ENCODE measurements around the gene RAPGEF4.
A peak's percentile ranks its signal among the peaks of the same experiment; 100 is the strongest.

Gene RAPGEF4

GRCh38 chr2:172967036-172967982, 231.7 kb downstream of the RAPGEF4 start:
- DNase-seq (ENCODE audit: low read depth in 3 of 3) = no peak

- DNase-seq (ENCODE audit: low read depth in 3 of 3) = no peak
Measured at GRCh38 chr2:172968061-172968469, 232.4 kb downstream of the RAPGEF4 start.

GRCh38 chr2:172969166-172969565, 233.5 kb downstream of the RAPGEF4 start:
- DNase-seq (ENCODE audit: low read depth in 3 of 3) = no peak

- no peak for DNase-seq (ENCODE audit: low read depth in 3 of 3)
Measured at GRCh38 chr2:172969609-172970008, 234.0 kb downstream of the RAPGEF4 start.

- DNase-seq (ENCODE audit: low read depth in 3 of 3) = peak in 1 of 3 experiments; percentile 36
Measured at GRCh38 chr2:172970660-172971059, 235.0 kb downstream of the RAPGEF4 start.

- DNase-seq (ENCODE audit: low read depth in 3 of 3) = peak in 2 of 3 experiments; percentile 13 to 51
Measured at GRCh38 chr2:172972005-172972619, 236.5 kb downstream of the RAPGEF4 start.

DNA sequence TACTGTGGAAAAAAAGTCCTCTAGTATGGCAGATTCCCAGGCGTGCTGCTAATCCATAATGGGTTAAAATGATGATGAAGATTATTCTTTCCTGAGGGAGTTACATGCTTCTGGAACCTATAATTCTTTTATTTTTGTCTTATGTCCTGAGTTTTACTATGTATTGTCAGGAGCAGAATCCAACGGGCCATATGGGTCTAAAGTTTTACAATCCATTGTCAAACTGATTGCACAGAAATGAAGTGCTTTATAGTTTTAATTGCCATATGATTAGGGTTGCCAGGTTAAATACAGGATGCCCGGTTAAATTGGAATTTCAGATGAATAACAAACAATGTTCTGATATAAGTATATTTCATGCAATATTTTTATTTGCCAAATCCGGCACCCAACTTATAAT, 239.1 kb downstream of the RAPGEF4 start:
- DNase-seq (ENCODE audit: low read depth in 3 of 3) = no peak

DNA sequence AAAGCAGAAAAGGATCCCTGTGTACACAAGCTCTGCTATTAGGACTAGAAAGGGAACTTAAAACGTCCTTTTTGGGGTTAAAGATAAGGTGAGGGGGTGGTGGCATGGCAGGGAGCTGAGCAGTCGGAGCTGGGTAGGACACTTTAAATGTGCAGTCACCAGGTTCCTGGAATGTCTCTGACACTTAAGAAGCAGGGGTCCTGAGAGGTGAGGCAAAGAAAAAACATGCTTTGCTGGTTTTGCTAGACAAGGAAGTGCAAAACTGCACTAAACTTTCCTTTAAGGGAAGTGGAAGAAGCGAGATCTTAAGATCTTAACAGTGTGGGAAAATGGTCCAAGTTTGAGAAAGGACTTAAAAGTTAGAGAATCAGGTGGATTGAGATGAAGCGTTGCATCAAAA, 240.5 kb downstream of the RAPGEF4 start:
- DNase-seq (ENCODE audit: low read depth in 3 of 3) = no peak

- DNase-seq (ENCODE audit: low read depth in 3 of 3) = no peak
Measured at GRCh38 chr2:172976816-172977215, 241.2 kb downstream of the RAPGEF4 start.

DNA sequence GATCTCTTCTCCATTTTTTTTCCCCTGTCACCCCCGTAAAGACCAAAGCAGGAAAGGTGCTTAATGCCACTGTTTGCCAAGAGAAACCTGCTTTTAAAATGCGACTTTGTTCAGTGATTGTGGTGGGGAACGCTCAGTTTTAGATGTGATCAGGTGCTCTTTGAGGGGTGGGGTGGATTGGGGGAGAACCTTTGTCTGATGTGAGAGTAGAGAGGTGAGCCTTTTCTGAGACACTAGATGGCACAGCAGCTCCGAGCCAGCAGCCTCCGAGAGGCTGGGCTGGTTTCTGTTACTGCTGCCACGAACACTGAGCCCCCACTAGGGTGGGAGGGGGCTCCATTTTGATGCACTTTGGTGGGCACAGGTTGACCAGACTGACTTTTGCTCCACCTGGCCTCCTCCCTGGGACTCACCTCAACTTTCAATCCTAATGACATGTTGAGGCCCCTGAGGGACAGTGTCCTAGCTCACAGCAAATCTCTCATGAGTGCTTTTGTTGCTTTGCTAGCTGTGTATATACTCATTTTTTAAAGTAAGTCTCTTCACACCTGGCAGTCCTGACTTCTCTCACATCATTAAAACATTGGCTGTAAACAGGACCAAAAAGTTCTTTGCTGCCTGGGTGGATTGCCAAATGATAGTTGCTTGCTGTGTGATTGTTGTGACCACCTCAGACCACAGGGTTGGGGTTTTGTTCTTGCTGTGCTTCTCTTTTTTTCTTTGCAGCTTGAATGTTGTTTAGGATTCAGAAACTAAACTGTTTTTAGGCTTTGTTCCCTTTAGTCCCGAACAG, 241.8 kb downstream of the RAPGEF4 start:
- DNase-seq (ENCODE audit: low read depth in 3 of 3) = no peak

GRCh38 chr2:172978063-172978383, 242.4 kb downstream of the RAPGEF4 start:
- no peak for DNase-seq (ENCODE audit: low read depth in 3 of 3)

DNA sequence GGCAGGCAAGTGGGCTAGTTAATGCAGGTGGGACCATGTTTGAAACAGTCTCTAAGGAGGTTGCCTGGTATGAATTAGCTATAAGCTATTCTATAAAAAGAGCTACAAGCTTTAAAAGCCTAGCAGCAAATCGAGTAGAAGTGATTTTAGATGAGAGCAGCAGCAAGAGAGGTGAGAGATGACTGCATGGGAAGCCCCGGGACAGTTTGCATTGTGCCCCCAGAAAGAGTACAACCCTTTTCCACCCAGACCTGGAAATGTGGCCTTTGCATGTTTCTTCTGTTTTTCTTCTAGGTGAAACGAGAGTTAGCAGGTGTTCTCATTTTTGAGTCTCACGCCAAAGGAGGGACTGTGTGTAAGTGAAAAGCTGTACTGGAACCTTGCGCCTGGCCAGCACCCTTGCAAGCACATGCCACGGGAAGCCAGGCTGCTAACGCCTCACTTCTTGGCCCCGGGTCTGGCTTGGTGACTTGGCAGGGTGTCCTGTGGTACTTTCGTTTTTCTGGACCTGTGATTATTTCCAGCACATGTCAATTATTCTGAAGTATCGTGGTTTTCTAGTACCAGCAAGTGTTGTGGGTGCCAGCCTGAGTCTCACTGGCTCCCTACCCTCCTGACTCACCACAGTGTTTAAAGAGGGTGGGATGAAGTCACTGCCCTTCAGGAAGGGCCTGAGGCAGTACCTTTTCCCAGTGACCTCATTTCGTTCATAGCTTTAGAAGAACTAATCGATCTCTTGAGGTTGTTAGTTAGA, 249.7 kb downstream of the RAPGEF4 start:
- no peak for DNase-seq (ENCODE audit: low read depth in 3 of 3)

DNA sequence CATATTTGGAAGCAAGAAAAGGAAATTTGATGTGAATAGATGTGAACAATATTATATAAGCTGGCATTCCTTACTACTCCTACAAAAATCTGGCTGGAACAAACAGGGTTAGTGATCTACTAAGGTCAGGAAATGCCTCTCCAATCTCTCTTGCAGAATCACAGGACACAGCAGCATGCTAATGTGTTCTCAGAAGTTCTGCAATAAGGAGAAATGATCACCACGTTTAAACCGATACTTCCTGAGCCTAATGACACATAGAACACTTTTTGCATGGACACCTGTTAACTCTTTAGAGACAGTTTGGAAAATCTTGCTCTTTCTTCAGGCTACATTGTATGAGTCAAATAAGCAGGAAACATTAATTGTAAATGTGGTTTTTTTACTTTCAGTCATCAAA, 250.4 kb downstream of the RAPGEF4 start:
- no peak for DNase-seq (ENCODE audit: low read depth in 3 of 3)

DNA sequence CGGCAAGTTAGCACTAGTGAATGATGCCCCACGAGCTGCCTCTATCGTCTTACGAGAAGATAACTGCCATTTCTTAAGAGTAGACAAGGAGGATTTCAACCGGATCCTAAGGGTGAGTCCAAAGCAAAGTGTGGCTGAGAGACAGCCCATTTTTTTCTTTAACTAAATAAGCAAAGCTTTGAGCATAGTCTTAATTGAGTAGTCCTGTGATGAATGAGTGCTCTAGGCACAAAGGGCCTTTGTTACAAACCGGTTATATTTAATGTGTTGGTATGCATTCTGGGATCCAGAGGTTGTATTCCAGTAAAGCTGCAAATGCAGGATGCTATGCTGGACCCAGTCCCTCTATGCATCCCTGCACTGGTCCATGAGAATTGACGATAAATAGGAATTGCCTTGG, 253.1 kb downstream of the RAPGEF4 start:
- no peak for DNase-seq (ENCODE audit: low read depth in 3 of 3)

DNA sequence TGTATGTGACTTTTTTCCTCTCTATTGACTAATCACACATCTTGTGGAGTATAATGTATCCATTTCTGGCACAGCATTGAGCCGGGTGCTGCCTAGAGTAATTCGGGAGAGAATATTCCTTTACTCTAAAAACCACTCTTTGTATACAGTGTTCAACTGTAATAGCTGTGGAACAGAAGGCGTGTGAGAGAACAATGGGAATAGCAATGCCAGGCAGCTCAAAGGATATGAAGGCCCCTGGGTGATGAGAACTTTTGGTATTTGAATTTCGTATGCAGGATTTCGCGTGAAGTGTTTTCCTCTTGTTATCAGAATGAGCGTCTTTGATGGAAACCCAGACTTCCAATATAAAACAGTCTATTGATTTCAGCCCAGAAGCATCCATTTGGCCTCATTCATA, 255.4 kb downstream of the RAPGEF4 start:
- no peak for DNase-seq (ENCODE audit: low read depth in 3 of 3)

- DNase-seq (ENCODE audit: low read depth in 3 of 3) = no peak
Measured at GRCh38 chr2:172993139-172993538, 257.5 kb downstream of the RAPGEF4 start.

GRCh38 chr2:172993931-172994717, 258.5 kb downstream of the RAPGEF4 start:
- no peak for DNase-seq (ENCODE audit: low read depth in 3 of 3)

DNA sequence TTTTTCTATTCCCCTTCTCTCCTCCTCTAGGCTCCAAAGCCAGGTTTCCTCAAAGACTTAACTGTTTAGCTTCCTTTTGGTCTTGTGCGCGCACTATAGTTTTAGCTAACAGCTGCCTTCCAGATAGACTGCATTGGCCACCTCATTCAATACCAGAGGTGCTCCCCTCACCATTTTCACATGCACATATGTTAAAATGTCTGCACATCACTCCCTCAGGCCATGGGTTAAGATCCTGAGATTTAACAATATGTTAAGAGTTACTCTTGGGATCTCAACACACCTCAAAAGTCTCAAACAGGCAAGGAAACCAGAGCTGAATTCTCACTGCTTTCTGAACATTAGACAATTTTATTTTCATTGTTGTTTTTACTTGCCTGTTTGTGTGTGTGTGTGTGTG, 259.2 kb downstream of the RAPGEF4 start:
- no peak for DNase-seq (ENCODE audit: low read depth in 3 of 3)

- DNase-seq (ENCODE audit: low read depth in 3 of 3) = no peak
Measured at GRCh38 chr2:172995323-172996244, 259.9 kb downstream of the RAPGEF4 start.

Measured in stimulated activated CD4-positive, alpha-beta T cell treated with anti-CD3 and anti-CD28 coated beads, TNF-alpha, amount 100 ng/mL, for 24 hours (primary cell).